HG03060 (cell line): ENCODE data around the gene NPAS3.

Experiments
- ATAC-seq: cut with Tn5 transposase; IDR thresholded peaks from one replicate; pipeline ENCODE4 v1.9.1; 2021; ENCODE audit warnings: low read depth, moderate number of reproducible peaks; ENCODE audit not compliant: unreplicated experiment

NPAS3 gene

GRCh38 chr14:33834466-33835260, 896.0 kb downstream of the NPAS3 start:
- ATAC-seq, result no peak

- no peak for ATAC-seq
Measured at GRCh38 chr14:33835261-33835655, 896.6 kb downstream of the NPAS3 start.

- no peak for ATAC-seq
Measured at GRCh38 chr14:33835677-33836076, 897.0 kb downstream of the NPAS3 start.

- no peak for ATAC-seq
Measured at GRCh38 chr14:33836203-33836899, 897.7 kb downstream of the NPAS3 start.

GRCh38 chr14:33836900-33837577, 898.4 kb downstream of the NPAS3 start:
- ATAC-seq, result no peak

GRCh38 chr14:33837943-33838683, 899.4 kb downstream of the NPAS3 start:
- no peak for ATAC-seq

GRCh38 chr14:33839193-33840076, 900.8 kb downstream of the NPAS3 start:
- no peak for ATAC-seq

- ATAC-seq, result no peak
Measured at GRCh38 chr14:33840797-33841196, 902.1 kb downstream of the NPAS3 start.

- no peak for ATAC-seq
Measured at GRCh38 chr14:33842299-33842698, 903.6 kb downstream of the NPAS3 start.

- no peak for ATAC-seq
Measured at GRCh38 chr14:33844118-33844517, 905.4 kb downstream of the NPAS3 start.

GRCh38 chr14:33846100-33846824, 907.6 kb downstream of the NPAS3 start:
- no peak for ATAC-seq

- ATAC-seq, result no peak
Measured at GRCh38 chr14:33847066-33847465, 908.4 kb downstream of the NPAS3 start.

GRCh38 chr14:33848009-33848408, 909.3 kb downstream of the NPAS3 start:
- ATAC-seq, result no peak

- no peak for ATAC-seq
Measured at GRCh38 chr14:33848706-33849454, 910.2 kb downstream of the NPAS3 start.

- no peak for ATAC-seq
Measured at GRCh38 chr14:33849455-33849801, 910.7 kb downstream of the NPAS3 start.

- ATAC-seq, result no peak
Measured at GRCh38 chr14:33850826-33851225, 912.1 kb downstream of the NPAS3 start.

GRCh38 chr14:33851366-33851765, 912.7 kb downstream of the NPAS3 start:
- no peak for ATAC-seq

GRCh38 chr14:33851931-33852330, 913.3 kb downstream of the NPAS3 start:
- ATAC-seq, result no peak
